HG03354 (cell line): ENCODE measurements around the gene TADA2A.

Source experiments
- ATAC-seq: cut with Tn5 transposase; IDR thresholded peaks from one replicate; pipeline ENCODE4 v1.9.1; 2021; ENCODE audit warnings: mild to moderate bottlenecking; ENCODE audit not compliant: unreplicated experiment, poor library complexity, severe bottlenecking

The TADA2A gene, protein sequence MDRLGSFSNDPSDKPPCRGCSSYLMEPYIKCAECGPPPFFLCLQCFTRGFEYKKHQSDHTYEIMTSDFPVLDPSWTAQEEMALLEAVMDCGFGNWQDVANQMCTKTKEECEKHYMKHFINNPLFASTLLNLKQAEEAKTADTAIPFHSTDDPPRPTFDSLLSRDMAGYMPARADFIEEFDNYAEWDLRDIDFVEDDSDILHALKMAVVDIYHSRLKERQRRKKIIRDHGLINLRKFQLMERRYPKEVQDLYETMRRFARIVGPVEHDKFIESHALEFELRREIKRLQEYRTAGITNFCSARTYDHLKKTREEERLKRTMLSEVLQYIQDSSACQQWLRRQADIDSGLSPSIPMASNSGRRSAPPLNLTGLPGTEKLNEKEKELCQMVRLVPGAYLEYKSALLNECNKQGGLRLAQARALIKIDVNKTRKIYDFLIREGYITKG

DNA sequence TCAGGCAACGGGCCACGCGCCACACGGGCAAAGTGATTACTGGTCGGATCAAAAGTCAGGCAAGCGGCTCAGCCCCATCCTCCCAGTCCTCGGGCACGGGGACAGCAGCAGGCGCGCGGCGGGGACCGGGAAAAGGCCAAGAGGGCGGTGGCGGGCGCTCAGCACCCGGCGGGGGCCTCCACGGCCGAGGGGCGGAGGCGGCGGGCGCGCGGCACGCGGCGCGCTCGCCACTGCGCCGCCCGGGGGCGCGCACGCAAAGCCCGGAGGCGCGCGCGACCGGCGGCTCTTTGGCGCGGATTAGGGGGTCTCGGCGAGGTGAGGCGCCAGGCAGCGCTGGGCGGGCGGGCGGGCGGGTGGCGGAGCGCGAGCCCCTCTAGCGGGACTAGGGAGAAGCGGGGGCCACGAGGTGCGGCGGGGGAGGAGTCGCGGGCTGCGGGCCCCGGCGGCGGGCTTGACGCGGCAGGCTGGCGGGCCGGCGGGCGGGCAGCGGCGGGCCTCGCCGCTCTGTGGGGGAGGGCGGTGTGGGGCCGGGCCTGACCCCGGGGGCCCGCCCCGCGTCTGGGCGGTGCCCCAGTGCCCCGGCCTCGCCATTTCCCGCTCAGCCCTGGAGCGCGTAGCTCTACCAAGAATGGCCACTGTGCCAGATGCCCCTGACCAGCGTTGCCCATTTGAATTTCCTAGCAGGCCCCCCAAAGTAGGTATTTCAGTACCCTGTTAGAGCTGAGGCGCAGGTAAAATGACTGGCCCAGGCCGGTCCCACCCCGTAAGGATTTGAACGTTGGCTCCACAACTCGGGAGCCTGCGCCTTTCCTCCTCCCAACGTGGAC is at the start of gene TADA2A, which contains the start of gene ACACA:
TSS of gene TADA2A (plus strand) at position 252 of the 827 bp plus-strand sequence. CDS start 4,480 bp downstream, outside the sequence.
TSS of gene ACACA (minus strand) at position 202 of the 827 bp plus-strand sequence. CDS start 537 bp downstream, outside the sequence.
- ATAC-seq = peak; percentile 86

- ATAC-seq = peak; percentile 30
These were observed 48.4 kb upstream of the TADA2A start for GRCh38 chr17:37358098-37358829.

DNA sequence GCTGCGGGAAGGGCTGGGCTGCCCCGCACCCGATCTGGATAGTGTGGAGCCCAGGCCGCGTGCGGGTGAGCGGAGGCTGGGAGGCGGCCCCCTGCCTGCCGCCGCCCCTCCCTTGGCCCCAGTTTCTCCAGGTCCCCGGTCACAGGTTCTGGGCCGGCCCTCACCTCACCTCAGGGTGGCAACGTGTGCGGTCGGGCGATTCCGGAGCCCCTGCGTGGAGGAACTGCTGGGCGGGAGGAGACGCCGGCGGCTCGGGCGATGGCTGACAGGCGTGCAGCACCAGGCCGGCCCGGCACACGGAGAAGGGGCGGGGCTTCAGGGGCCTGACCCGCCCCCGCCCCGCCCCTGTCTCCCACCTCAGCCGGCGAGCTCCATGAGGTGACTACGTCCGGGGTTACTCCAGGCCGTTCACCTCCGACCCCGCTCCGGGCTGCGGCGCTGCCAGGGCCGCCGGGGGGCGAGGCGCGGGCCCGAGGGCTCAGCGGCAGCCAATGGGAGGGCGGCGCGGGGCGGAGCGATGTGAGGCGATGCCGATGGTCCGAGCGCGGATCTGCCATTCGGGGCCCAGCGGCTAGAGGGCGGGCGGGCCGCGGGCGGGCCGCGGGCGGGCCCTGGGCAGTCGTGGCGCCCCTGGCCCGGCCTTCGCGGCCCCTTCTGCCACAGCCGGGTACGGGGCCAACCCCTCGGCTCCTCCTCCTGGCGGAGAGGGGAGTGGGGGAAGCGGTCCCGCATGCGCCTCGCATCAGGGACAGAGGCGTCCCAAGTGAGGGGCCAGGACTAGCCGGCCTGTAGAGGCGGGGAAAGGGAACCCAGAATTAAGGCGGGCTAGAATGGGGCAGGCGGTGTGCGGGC is 47.6 kb upstream of the TADA2A start:
- peak; percentile 91 for ATAC-seq

GRCh38 chr17:37359682-37360188 is 47.0 kb upstream of the TADA2A start:
- ATAC-seq = no peak

DNA sequence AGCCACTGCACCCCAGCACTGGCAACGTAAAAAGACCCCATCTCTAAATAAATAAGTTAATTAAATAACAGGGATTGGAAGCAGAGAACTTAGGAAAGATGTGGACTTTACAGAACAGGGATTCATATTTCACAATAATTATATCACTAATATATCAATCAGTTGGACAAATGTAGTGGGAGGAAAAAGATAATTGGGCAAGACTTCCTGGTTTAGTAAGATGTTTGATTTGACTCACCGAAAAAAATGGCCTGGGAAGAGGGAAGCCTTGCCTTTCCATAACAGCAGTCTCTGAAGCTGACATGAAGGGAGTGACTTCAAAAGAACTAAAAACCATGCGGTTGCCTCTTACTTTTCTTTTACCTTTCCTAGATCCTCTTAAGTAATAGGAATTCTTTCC is 46.1 kb upstream of the TADA2A start:
- no peak for ATAC-seq

DNA sequence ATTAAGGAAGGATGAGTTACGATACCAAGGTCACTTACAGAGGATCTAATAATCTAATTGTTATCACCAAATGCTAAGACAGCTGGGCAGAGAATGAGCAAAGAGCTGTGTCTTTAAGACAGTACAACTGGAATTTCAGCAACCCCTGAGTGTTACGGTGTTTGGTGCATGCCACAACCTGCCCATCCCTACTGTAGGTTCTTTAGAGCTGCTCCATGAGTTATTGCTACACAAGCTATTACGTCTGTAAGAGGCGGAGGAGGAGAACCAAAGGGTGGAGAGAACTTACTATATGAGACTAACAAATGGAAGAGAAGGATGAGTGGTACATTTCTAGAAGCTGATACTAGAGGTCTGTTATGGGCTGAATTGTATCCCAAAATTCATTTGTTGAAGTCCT is 45.1 kb upstream of the TADA2A start:
- no peak for ATAC-seq

GRCh38 chr17:37365589-37365988 is 41.1 kb upstream of the TADA2A start:
- ATAC-seq = no peak

DNA sequence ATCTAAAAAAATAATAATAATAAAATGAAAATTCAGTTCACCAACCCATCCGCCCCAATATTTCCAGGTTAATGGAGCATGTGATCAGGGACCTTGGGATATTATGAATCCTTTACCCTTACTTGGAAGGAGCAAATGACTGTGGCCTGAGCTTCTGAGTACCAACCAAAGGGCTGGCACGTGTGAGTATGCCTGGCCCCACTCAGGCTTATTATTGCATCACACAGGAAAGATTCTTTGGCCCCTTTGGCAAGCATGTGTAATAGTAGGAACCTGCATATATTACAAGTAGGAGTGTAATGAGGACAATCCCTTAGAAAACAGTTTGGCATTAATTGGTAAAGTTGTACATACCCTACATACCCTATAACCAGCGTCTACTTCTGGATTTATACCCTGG is 38.1 kb upstream of the TADA2A start:
- no peak for ATAC-seq

GRCh38 chr17:37373530-37374159 is 33.0 kb upstream of the TADA2A start:
- no peak for ATAC-seq

DNA sequence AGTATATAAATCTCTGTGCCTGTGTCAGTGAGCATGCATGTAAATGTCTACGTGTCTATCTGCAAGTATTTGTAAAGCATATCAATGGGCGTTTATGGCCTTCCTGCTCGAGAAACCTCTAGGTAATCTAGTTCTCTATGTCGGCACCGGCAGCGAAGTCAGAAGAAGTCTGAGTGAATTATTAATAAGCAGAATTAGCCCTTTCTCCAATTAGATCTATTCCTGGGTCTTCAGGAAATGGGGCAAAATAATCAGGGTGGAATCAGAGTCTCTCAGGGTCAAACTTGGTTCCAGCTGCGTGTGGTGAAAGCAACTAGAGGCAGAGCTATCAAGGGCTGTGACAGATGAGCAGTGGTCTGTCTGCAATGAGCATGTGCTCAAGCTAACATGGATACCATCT is 31.0 kb upstream of the TADA2A start, which contains the start of gene C17orf78:
TSS of gene C17orf78 (plus strand) at position 280 of the 400 bp plus-strand sequence. CDS start at position 388, 108 bp downstream.
- no peak for ATAC-seq

GRCh38 chr17:37382056-37382455 is 24.6 kb upstream of the TADA2A start:
- no peak for ATAC-seq

GRCh38 chr17:37384560-37385149 is 22.0 kb upstream of the TADA2A start:
- no peak for ATAC-seq

DNA sequence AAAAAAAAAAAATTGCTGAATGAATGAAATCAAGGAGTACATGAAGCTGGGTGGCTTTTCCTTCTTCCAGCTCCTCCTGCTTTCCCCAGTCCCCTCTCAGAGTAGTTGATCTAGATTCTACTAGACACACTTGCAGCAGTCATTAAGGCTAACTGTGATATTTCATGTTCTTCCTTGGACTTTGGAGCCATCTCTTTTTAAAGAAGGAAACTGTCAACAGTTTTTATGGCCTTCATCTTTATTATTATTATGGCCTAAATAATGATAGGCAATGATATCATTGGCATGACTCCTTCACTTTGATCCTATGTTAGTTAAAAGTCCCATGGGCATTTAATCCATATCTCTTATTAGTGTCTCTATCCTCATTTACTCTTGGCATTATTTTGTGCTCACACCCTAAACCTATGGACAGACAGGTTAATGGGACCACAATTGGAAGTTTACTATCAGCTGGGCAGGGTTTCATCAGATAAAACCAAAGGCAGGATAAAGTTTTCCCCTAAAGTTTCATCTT is 21.2 kb upstream of the TADA2A start:
- no peak for ATAC-seq

DNA sequence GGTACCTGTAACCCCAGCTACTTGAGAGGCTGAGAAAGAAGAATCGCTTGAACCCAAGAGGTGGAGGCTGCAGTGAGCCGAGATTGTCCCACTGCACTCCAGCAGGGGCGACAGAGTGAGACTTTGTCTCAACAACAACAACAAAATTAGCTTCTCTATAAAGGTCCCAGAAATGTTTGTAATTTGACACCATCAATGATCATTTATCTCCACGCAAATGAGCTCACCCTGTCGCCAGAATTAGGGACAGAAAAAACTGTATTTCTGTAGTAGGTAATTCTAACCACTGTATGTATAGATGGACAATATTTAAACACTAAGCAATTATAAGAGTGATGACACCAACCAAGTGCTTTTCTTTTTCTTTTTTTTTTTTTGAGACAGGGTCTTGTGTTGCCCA is 20.2 kb upstream of the TADA2A start:
- no peak for ATAC-seq

DNA sequence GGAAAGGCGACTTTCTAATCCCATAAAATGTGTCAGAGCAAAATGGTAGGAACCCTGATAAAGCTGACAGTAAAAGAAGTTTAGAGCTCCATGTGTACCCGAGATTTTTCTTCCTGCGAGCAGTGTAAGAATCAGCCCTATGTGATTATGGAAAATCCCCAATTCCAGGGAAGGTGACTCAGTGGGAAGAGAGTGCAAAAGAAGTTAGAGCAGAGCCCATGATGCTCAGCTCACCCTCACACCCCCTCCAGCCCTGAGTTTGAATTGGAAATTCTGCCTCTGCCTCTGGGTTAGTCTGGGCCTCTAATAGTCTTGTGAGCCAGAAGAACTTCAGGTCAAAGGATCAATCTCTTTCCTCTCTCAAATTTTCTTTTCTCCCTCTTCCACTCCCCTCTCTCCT is 18.4 kb upstream of the TADA2A start:
- ATAC-seq = no peak

DNA sequence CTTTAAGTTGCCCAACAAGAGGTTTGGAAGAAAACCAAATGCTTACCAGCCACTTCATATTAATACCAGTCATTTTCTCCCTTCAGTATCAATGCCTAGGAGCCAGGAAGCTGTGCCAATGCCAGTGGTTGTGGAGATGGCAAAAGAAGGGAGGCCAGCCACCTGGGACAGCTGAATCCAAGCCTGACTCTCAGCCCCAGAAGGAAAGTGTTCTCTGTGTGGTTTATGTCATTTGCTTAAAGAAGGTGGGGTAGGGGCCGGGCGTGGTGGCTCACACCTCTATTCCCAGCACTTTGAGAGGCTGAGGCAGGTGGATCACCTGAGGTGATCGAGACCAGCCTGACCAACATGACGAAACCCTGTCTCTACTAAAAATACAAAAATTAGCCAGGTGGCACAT is 17.5 kb upstream of the TADA2A start:
- ATAC-seq = no peak

GRCh38 chr17:37391146-37391545 is 15.5 kb upstream of the TADA2A start:
- ATAC-seq = no peak
